HepG2 (cell line): ENCODE measurements around the gene NIFK.

Experiments
- CBFB ChIP-seq: sonication (generic); formaldehyde crosslinking; IDR thresholded peaks from 2 replicates; pipeline ENCODE4 v1.4.0; 2020; ENCODE audit warnings: missing genetic modification reagents
- CTCF ChIP-seq: sonication (generic); formaldehyde crosslinking; IDR thresholded peaks from 2 replicates; pipeline ENCODE4 v1.5.0; 2020; ENCODE audit warnings: mild to moderate bottlenecking, missing genetic modification reagents, moderate library complexity
- GTF2F1 ChIP-seq: fragments of 150-350 bp; IDR thresholded peaks from 2 replicates; pipeline ENCODE4 v1.6.1; 2014; ENCODE audit warnings: low read length
- MLLT10 ChIP-seq: sonication (generic); formaldehyde crosslinking; IDR thresholded peaks from 2 replicates; pipeline ENCODE4 v1.4.0; 2020; ENCODE audit warnings: missing genetic modification reagents
- MLX ChIP-seq: IDR thresholded peaks from 2 replicates; pipeline ENCODE4 v1.6.1; 2016
- NKX3-1 ChIP-seq: sonication (generic); formaldehyde crosslinking; IDR thresholded peaks from 2 replicates; pipeline ENCODE4 v1.5.0; 2020; ENCODE audit warnings: missing genetic modification reagents
- RBM39 ChIP-seq: fragments of 200-400 bp; formaldehyde crosslinking; IDR thresholded peaks from one replicate; pipeline ENCODE4 v1.6.1; 2018; ENCODE audit warnings: antibody characterized with exemption, mild to moderate bottlenecking, low read depth, low read length; ENCODE audit not compliant: poor library complexity, severe bottlenecking
- ZEB1 ChIP-seq: IDR thresholded peaks from 2 replicates; pipeline ENCODE4 v1.6.1; 2012; ENCODE audit warnings: mild to moderate bottlenecking, low read depth, inconsistent platforms; ENCODE audit not compliant: insufficient replicate concordance
- TF ChIP-seq, protein P1 (sequence below): sonication (generic); formaldehyde crosslinking; IDR thresholded peaks from 2 replicates; pipeline ENCODE4 v1.4.0; 2020; ENCODE audit warnings: missing genetic modification reagents
- TF ChIP-seq, protein P2 (sequence below): IDR thresholded peaks from 2 replicates; pipeline ENCODE4 v1.6.1; 2016; ENCODE audit warnings: missing compliant biosample characterization, missing genetic modification reagents, borderline replicate concordance
- TF ChIP-seq, protein P3 (sequence below): sonication (generic); formaldehyde crosslinking; IDR thresholded peaks from 2 replicates; pipeline ENCODE4 v1.4.0; 2020; ENCODE audit warnings: missing genetic modification reagents
- TF ChIP-seq, protein P4 (sequence below): fragments of 450-650 bp; IDR thresholded peaks from 2 replicates; pipeline ENCODE4 v1.6.1; 2017
- TF ChIP-seq, protein P5 (sequence below): sonication (generic); formaldehyde crosslinking; IDR thresholded peaks from 2 replicates; pipeline ENCODE4 v1.8.1; 2023; ENCODE audit warnings: mild to moderate bottlenecking, inconsistent platforms, moderate library complexity, missing genetic modification reagents, borderline replicate concordance

GRCh38 chr2:121707344-121707919 is 29.2 kb downstream of the NIFK start:
- TF ChIP-seq CTCF (no peak), MLX (CRISPR knock-in tag) (no peak), ZEB1 (no peak), CBFB (CRISPR knock-in tag) (no peak), RBM39 (no peak), GTF2F1 (no peak), NKX3-1 (CRISPR knock-in tag) (no peak), MLLT10 (CRISPR knock-in tag) (no peak)
- TF ChIP-seq, protein P1, sequence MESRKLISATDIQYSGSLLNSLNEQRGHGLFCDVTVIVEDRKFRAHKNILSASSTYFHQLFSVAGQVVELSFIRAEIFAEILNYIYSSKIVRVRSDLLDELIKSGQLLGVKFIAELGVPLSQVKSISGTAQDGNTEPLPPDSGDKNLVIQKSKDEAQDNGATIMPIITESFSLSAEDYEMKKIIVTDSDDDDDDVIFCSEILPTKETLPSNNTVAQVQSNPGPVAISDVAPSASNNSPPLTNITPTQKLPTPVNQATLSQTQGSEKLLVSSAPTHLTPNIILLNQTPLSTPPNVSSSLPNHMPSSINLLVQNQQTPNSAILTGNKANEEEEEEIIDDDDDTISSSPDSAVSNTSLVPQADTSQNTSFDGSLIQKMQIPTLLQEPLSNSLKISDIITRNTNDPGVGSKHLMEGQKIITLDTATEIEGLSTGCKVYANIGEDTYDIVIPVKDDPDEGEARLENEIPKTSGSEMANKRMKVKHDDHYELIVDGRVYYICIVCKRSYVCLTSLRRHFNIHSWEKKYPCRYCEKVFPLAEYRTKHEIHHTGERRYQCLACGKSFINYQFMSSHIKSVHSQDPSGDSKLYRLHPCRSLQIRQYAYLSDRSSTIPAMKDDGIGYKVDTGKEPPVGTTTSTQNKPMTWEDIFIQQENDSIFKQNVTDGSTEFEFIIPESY (CRISPR knock-in tag) = no peak
- TF ChIP-seq, protein P2, sequence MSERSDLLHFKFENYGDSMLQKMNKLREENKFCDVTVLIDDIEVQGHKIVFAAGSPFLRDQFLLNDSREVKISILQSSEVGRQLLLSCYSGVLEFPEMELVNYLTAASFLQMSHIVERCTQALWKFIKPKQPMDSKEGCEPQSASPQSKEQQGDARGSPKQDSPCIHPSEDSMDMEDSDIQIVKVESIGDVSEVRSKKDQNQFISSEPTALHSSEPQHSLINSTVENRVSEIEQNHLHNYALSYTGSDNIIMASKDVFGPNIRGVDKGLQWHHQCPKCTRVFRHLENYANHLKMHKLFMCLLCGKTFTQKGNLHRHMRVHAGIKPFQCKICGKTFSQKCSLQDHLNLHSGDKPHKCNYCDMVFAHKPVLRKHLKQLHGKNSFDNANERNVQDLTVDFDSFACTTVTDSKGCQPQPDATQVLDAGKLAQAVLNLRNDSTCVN (CRISPR knock-in tag) = 0 out of 2 replicates have a peak, but pooled peaks have one; percentile 25
- TF ChIP-seq, protein P3, sequence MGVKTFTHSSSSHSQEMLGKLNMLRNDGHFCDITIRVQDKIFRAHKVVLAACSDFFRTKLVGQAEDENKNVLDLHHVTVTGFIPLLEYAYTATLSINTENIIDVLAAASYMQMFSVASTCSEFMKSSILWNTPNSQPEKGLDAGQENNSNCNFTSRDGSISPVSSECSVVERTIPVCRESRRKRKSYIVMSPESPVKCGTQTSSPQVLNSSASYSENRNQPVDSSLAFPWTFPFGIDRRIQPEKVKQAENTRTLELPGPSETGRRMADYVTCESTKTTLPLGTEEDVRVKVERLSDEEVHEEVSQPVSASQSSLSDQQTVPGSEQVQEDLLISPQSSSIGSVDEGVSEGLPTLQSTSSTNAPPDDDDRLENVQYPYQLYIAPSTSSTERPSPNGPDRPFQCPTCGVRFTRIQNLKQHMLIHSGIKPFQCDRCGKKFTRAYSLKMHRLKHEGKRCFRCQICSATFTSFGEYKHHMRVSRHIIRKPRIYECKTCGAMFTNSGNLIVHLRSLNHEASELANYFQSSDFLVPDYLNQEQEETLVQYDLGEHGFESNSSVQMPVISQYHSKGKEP (CRISPR knock-in tag) = no peak
- TF ChIP-seq, protein P4, sequence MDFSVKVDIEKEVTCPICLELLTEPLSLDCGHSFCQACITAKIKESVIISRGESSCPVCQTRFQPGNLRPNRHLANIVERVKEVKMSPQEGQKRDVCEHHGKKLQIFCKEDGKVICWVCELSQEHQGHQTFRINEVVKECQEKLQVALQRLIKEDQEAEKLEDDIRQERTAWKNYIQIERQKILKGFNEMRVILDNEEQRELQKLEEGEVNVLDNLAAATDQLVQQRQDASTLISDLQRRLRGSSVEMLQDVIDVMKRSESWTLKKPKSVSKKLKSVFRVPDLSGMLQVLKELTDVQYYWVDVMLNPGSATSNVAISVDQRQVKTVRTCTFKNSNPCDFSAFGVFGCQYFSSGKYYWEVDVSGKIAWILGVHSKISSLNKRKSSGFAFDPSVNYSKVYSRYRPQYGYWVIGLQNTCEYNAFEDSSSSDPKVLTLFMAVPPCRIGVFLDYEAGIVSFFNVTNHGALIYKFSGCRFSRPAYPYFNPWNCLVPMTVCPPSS = no peak
- TF ChIP-seq, protein P5, sequence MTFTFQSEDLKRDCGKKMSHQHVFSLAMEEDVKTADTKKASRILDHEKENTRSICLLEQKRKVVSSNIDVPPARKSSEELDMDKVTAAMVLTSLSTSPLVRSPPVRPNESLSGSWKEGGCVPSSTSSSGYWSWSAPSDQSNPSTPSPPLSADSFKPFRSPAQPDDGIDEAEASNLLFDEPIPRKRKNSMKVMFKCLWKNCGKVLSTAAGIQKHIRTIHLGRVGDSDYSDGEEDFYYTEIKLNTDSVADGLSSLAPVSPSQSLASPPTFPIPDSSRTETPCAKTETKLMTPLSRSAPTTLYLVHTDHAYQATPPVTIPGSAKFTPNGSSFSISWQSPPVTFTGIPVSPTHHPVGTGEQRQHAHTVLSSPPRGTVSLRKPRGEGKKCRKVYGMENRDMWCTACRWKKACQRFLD (CRISPR knock-in tag) = no peak
